Activated effector memory CD4-positive, alpha-beta T cell treated with anti-CD3 and anti-CD28 coated beads, Interleukin-2, amount 50 U/mL, for 16 hours (primary cell): ENCODE data around the gene LINC00305.

Experiments used
- DNase-seq: peaks from one replicate; pipeline ENCODE4 v3.0.0-alpha.2; 2020

Gene LINC00305

GRCh38 chr18:64111950-64112349, 36.9 kb downstream of the LINC00305 start:
- DNase-seq, result no peak

- DNase-seq, result no peak
Measured at GRCh38 chr18:64110692-64111480, 38.0 kb downstream of the LINC00305 start.

- DNase-seq, result no peak
Measured at GRCh38 chr18:64103986-64104385, 44.9 kb downstream of the LINC00305 start.

DNA sequence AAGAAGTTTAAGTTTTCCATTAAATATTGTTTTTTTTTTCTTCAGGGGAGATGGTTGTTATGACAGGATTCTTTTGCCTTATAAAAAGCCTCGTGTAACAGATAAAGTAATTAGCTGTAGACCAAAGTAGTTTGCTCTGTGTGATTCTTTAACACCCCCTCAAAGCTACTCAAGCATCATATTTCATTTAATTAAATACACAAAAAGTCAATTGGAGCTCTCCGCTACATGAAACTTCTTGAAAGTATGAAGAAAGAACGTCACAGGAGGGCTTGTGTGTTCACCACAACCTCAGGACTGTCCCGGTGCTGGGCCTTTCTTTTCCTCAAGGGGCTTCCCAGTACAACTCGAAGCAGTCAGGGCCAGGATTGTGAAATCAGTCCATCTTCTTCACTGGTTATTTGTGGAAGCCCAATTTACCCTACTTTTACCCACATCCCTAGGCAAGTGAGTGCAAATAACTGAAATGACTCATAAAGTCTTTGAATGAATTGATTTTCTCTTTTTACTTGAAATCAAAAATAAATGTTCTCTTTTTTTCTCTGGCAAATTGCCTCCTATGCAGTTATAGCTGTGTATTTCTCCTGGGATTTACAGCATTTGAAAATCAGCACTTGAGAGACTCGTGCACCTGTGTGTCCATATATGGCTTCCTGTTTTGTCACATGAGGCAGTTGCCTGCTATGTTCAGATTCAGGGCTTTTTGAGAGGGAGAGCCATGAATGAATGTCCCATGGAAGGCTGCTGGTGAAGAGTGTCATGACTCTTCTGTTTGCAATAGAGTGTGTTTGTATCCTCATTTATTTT, 48.6 kb downstream of the LINC00305 start:
- no peak for DNase-seq

DNA sequence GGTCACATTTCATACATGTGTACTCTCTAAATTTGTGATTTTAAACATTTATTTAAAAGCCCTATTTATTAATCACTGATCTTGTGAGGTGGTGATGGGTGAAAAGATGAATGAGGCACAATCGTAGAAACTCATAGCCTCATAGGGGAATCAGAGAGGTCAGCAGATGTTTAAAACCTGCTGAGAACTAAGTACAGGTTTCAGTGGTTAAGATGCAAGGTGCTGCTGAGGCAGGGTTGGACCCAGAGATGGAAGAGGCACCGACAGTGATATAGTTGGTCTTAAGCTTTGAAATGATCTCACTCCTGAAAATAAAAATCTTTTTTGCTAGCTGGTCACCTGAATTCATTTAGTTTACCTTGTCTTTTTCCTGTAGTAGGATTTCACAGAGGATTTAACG, 49.6 kb downstream of the LINC00305 start:
- DNase-seq, result no peak

GRCh38 chr18:64097497-64097896, 51.4 kb downstream of the LINC00305 start:
- no peak for DNase-seq

GRCh38 chr18:64095056-64095455, 53.8 kb downstream of the LINC00305 start:
- DNase-seq, result no peak

GRCh38 chr18:64094210-64094609, 54.7 kb downstream of the LINC00305 start:
- DNase-seq, result no peak

DNA sequence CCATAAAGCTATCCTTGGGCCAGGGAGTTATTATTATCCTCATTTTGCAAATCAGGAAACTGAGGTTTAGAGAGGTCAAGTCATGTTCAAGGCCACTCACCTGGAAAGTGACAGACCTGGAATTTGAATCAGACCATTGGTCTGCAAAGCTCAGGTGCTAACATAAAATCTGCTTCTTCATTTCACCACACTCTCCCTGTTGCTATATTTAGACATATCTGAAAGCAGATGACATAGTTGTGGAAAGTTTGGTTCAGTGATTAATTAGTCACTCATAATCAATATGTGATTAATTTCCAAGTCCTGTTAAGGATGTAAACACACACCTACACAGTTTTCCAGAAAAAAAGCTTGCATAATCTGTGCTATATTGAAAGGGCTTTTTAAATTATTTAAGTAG, 57.4 kb downstream of the LINC00305 start:
- no peak for DNase-seq

- no peak for DNase-seq
Measured at GRCh38 chr18:64090876-64091275, 58.0 kb downstream of the LINC00305 start.

DNA sequence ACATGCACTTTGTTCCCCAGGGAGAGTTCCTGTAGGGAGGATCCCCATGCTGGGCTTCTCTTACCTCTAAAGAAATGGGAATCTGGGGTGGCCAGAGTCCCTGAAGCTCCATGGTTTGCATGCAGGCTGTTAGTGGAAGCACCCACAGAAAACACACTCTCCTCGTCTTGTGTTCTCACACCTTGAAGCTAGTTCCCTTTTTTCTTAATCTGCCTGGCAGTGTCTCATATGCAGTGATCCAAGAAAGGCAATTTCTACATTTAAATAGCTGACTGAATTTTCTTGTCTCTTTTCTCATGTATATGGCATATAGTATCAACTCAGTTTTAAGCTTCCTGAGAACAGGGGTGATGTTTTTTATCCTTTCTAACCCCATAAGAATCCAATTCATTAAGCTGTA, 65.0 kb downstream of the LINC00305 start:
- DNase-seq, result no peak

GRCh38 chr18:64082513-64082912, 66.4 kb downstream of the LINC00305 start:
- DNase-seq, result no peak

- no peak for DNase-seq
Measured at GRCh38 chr18:64082054-64082453, 66.8 kb downstream of the LINC00305 start.

DNA sequence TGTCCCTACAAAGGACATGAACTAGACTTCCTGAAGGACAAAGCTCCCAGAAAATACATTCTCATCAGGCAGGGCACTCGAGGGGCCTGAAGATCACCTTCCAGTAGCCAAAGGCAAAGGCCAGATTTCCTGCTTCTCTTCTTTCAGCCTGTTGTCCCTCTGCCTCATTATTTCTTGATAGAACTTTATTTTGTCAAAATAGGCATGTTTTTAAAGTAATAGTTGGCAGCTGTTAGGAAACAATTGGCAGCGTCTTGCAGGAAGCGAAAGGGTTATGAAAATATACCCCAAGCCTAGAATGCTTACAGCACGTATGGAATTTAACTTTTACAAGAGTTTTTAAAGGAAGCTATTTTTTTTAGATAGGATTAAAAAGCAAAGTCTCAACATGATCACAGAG, 74.9 kb downstream of the LINC00305 start:
- no peak for DNase-seq

- DNase-seq, result no peak
Measured at GRCh38 chr18:64055019-64055418, 93.9 kb downstream of the LINC00305 start.

DNA sequence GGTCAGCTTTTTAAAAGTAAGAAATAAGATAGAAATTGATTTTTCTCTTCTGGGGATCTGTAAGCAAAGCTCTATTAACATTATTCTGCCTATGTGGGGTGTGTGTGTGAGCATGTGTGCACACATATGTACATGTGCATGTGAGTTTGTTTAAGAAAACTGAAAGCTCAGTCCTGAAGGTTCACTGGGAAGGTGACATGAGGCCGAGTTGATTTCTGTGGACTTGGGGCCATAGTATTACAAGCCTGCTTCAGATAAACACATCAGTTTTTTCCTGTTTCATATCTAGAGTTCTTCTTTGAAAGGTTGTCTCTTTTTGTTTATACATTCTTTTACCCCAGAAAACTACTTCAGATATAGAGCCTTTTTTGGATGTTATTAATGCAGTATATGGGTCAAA, 95.6 kb downstream of the LINC00305 start:
- DNase-seq, result no peak

DNA sequence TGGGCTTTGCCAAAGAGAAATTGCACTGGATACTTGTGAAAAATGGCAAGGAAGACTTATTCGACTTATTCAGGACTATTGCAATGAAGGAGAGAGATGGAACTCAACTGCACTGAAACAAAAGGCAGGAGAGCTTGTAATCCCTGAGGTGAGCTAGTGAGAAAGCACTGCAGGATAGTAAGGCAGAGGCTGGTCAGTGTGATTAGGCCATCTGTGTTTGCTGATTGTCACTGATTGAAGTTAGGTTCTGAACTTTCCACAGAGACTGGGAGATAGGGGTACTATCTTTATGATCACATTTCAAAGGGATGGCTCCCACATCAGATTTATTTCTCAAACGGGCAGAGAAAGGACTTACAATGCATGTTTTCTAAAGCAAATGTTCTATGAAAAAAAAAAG, 96.1 kb downstream of the LINC00305 start:
- DNase-seq, result no peak

- no peak for DNase-seq
Measured at GRCh38 chr18:64044616-64045015, 104.3 kb downstream of the LINC00305 start.

DNA sequence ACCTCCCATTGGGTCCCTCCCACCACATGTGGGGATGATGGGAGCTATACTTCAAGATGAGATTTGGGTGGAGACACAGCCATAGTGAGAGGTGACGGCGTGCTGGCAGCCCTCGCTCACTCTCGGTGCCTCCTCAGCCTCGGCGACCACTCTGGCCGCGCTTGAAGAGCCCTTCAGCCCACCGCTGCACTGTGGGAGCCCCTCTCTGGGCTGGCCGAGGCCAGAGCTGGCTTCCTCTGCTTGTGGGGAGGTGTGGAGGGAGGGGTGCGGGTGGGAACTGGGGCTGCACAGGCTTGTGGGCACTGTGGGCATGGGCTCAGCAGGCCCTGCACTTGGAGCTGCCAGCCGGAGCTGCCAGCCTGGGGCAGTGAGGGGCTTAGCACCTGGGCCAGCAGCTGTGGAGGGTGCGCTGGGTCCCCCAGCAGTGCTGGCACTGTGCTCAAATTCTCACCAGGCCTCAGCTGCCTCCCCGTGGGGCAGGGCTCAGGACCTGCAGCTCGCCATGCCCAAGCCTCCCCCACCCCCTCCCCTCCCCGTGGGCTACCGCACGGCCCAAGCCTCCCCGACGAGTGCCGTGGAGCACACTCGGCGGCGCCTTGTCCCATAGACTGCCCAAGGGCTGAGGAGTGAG, 106.0 kb downstream of the LINC00305 start:
- DNase-seq, result no peak

- DNase-seq, result no peak
Measured at GRCh38 chr18:64037812-64038414, 111.0 kb downstream of the LINC00305 start.

DNA sequence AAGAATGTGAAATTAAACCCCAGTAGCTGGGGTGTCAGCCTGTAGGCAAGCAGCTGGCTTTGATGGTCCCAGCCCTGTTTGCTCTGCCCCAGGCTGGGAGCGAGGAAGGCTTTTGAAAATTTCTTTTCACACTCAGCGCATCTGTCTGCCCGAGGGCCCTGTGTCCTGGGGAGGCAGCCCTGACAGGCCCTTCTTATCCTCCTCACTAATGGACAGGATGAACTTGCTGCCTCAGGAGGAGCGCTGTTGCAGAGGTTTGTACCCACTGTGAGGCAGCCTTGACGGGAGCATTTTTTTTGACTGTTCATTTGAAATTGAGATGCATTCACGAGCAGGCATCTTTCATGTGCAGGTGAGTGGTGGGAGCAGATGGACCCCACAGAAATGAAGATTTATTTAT, 116.6 kb downstream of the LINC00305 start:
- no peak for DNase-seq

GRCh38 chr18:64031411-64031810, 117.5 kb downstream of the LINC00305 start:
- DNase-seq, result no peak
